Activated B cell treated with CpG ODN at 0.5 μM for 24 hours (primary cell): ENCODE results near the gene IGIP. TPM values are rescaled to one million over a fixed set of nuclear protein-coding genes. Genes with fewer than 3 reads are reported as not detected.

Experiments
- ATAC-seq: fragments of 200-7000 bp; cut with Tn5 transposase; one replicate; pipeline ENCODE4 v1.10.0; 2021; ENCODE audit warnings: low read depth, mild to moderate bottlenecking, moderate library complexity
- CTCF ChIA-PET: fragments of 350-600 bp; sonication (Branson Sonifier 250); formaldehyde crosslinking; loops from one replicate; lab custom pipeline; 2021; ENCODE audit warnings: antibody characterized with exemption; lab: Charles Lee
- POLR2A ChIA-PET: fragments of 350-600 bp; sonication (Branson Sonifier 250); formaldehyde crosslinking; loops from one replicate; lab custom pipeline; 2021; ENCODE audit warnings: antibody characterized with exemption; lab: Charles Lee
- DNase-seq: peaks from one replicate; pipeline ENCODE4 v3.0.0; 2022
- H3K27ac Mint-ChIP-seq: one replicate; pipeline ENCODE4 v1.8.0; 2020; ENCODE audit warnings: mixed read lengths
- H3K27me3 Mint-ChIP-seq: one replicate; pipeline ENCODE4 v1.8.0; 2021; ENCODE audit warnings: mixed read lengths
- H3K36me3 Mint-ChIP-seq: one replicate; pipeline ENCODE4 v1.8.0; 2021; ENCODE audit warnings: low read depth, mixed read lengths
- H3K4me1 Mint-ChIP-seq: one replicate; pipeline ENCODE4 v1.8.0; 2021; ENCODE audit warnings: mixed read lengths
- H3K4me3 Mint-ChIP-seq: one replicate; pipeline ENCODE4 v1.8.0; 2020; ENCODE audit warnings: mild to moderate bottlenecking, mixed read lengths
- H3K9me3 Mint-ChIP-seq: one replicate; pipeline ENCODE4 v1.8.0; 2020; ENCODE audit warnings: mixed read lengths
- intact Hi-C: fragments of 100-400 bp; cut with micrococcal nuclease; formaldehyde crosslinking; loops from one replicate; pipeline ENCODE4 v1.15.1; 2024
- total RNA-seq: library from RNA; stranded (reverse); gene quantifications from 2 replicates; pipeline ENCODE4 v1.2.3, GENCODE V29; 2022
- TF ChIP-seq, protein P1 (sequence below): fragments of 200-600 bp; IDR thresholded peaks from one replicate; pipeline ENCODE4 v1.8.0; 2022; ENCODE audit warnings: antibody characterized with exemption, mild to moderate bottlenecking

IGIP gene
- total RNA-seq, 1 donor from 2014 or later: 4.8 TPM

DNA sequence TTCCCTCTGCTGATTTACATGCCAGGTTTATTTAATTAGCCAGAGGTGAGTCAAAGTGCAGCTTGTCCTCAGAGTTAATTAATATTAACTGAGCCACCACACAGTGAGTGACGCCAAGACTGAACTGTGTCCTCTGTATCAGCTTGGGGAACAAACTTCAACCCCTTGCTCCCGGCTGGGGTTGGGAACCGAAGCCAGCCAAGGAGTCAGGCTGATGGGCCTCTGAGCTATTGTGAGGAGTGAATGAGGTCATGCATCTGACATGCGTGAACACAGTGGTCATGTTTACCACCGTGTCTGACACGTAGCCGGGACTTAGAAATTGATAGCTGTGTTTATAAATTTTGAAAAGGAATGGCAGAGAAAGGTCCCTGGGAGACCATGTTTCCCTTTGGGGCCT, 17.1 kb downstream of the IGIP start:
- H3K4me3 Mint-ChIP-seq: no peak overlapping the region
- intact Hi-C loops: no loop called here
- peaks cover 26% of the 10 kb centered on the region for H3K4me1 Mint-ChIP-seq
- ATAC-seq (no peak), DNase-seq (no peak)
- TF ChIP-seq, protein P1, sequence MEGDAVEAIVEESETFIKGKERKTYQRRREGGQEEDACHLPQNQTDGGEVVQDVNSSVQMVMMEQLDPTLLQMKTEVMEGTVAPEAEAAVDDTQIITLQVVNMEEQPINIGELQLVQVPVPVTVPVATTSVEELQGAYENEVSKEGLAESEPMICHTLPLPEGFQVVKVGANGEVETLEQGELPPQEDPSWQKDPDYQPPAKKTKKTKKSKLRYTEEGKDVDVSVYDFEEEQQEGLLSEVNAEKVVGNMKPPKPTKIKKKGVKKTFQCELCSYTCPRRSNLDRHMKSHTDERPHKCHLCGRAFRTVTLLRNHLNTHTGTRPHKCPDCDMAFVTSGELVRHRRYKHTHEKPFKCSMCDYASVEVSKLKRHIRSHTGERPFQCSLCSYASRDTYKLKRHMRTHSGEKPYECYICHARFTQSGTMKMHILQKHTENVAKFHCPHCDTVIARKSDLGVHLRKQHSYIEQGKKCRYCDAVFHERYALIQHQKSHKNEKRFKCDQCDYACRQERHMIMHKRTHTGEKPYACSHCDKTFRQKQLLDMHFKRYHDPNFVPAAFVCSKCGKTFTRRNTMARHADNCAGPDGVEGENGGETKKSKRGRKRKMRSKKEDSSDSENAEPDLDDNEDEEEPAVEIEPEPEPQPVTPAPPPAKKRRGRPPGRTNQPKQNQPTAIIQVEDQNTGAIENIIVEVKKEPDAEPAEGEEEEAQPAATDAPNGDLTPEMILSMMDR: no peak
- POLR2A ChIA-PET: interaction anchor here (1.5 kb wide), 1 partner anchor 35 kb away, joined by 6 read pairs; no protein-coding TSS in a partner anchor
- no peak overlapping the region for H3K27ac Mint-ChIP-seq
- H3K27me3 Mint-ChIP-seq: peaks cover 19% of the 10 kb centered on the region
- no peaks in the 10 kb centered on the region for H3K36me3 Mint-ChIP-seq
- CTCF ChIA-PET: interaction anchor here (1.1 to 6.5 kb wide), 5 partner anchors 13 to 70 kb away, joined by 4 to 116 read pairs (median 14); partner anchors contain the start of gene PURA
- no peaks in the 10 kb centered on the region for H3K9me3 Mint-ChIP-seq

DNA sequence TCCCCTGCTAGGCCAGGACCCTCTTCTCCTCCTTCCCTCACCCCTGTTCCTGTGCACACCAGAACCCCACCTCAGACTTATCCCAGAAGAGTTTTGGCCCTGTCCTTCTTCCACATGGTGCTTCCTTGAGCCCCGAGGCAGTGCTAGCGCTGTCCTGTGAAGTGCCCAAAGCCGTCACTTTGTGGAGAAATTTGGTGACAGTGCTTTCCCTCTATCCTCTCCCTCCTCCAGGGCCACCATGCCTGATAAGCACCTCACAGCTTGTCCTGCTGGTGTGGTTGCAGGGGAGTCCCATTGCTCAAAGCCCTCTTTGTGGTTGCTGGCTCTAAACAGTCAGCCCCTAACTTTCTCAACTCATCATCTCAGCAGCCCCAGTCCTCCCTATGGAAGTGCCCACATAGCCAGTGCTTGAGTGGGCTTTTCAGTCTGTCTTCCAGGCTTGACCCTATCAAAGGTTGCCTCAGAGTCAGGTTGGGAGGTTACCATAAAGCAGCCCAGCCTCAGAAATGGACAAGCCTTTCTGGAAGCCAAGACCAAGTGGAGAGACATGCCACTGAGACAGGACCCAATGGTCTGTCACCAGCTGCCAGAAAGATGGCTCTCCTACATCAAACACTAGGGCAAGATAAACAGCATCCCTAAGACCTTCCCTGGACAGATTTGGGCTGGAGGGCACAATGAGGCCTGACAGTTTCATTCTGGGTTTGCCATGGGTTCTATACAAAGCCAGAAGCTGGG, 18.0 kb downstream of the IGIP start:
- H3K27ac Mint-ChIP-seq: no peak overlapping the region
- ATAC-seq (no peak), DNase-seq (no peak)
- no peak overlapping the region for H3K4me3 Mint-ChIP-seq
- H3K27me3 Mint-ChIP-seq: peaks cover 21% of the 10 kb centered on the region
- no peaks in the 10 kb centered on the region for H3K9me3 Mint-ChIP-seq
- CTCF ChIA-PET: interaction anchor here (0.6 to 6.5 kb wide), 14 partner anchors 7 to 71 kb away, joined by 3 to 116 read pairs (median 7); partner anchors contain the start of genes CYSTM1 and PURA
- no peaks in the 10 kb centered on the region for H3K36me3 Mint-ChIP-seq
- TF ChIP-seq, protein P1: no peak
- intact Hi-C loops: loop anchor here (1.0 kb wide), 4 partner anchors 14 to 70 kb away; partner anchors contain the start of gene PURA
- POLR2A ChIA-PET: interaction anchor here (0.6 to 1.5 kb wide), 5 partner anchors 30 to 490 kb away, joined by 3 to 7 read pairs (median 5); partner anchors contain the start of gene PURA
- H3K4me1 Mint-ChIP-seq: peaks cover 26% of the 10 kb centered on the region

- Mint-ChIP-seq H3K9me3 (no peaks in the 10 kb centered on the region), H3K27me3 (peaks cover 21% of the 10 kb centered on the region), H3K27ac (no peak overlapping the region), H3K36me3 (no peaks in the 10 kb centered on the region), H3K4me3 (peak overlapping the region; percentile 52), H3K4me1 (peaks cover 26% of the 10 kb centered on the region)
- ChIA-PET CTCF (interaction anchor here (0.7 to 6.5 kb wide), 14 partner anchors 9 to 138 kb away, joined by 3 to 116 read pairs (median 4); partner anchors contain the start of genes CYSTM1, NRG2 and PURA), POLR2A (interaction anchor here (0.7 to 1.8 kb wide), 3 partner anchors 32 to 65 kb away, joined by 8 to 9 read pairs (median 8); no protein-coding TSS in a partner anchor)
- intact Hi-C loops: no loop called here
- TF ChIP-seq, protein P1: no peak
- no peak for DNase-seq
- ATAC-seq: no peak
These were observed 19.5 kb downstream of the IGIP start for GRCh38 chr5:140145256-140145655.

DNA sequence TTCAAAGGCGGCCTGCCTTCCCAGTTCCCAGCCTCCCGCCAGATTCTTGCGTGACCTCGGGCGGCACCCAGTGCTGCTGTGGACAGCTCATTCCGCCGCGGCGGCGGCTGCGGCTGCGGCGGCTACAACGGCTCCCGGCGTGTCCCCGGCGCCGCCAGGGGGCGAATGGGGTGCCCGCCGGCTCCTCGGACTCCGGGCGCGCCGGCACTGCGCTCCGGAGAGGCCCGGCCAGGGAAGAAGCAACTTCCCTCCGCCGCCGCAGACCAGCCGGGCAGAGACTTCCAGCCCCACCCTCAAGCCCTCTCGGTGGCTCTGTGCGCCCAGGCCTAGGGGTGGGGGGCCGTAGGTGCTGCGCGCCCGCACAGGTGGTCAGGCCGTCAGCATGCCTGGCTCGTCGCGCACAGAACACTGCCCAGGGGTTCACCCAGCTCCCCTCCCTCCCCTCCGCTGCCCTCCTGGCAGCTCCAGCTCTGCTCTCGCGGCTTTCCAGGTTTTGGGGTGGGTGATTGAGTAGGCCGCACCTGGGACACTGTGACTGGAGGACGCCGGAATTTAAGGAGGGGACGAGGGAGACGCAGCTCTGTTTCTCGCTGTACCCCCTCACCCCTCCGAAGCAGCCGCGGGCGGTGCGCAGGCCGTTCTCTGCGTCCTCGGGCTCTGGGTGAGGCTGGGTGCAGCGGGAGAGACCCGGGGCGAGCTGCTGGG, 20.2 kb downstream of the IGIP start:
- H3K9me3 Mint-ChIP-seq: no peaks in the 10 kb centered on the region
- DNase-seq (peak; percentile 62), ATAC-seq (peak; percentile 77)
- H3K4me1 Mint-ChIP-seq: peaks cover 26% of the 10 kb centered on the region
- peaks cover 21% of the 10 kb centered on the region for H3K27me3 Mint-ChIP-seq
- H3K27ac Mint-ChIP-seq: no peak overlapping the region
- POLR2A ChIA-PET: interaction anchor here (0.6 to 1.8 kb wide), 4 partner anchors 32 to 1491 kb away, joined by 3 to 9 read pairs (median 6); partner anchors contain the start of genes PURA and RELL2
- intact Hi-C loops: no loop called here
- H3K36me3 Mint-ChIP-seq: no peaks in the 10 kb centered on the region
- TF ChIP-seq, protein P1: peak; percentile 28
- CTCF ChIA-PET: interaction anchor here (0.7 to 6.5 kb wide), 14 partner anchors 8 to 139 kb away, joined by 3 to 116 read pairs (median 4); partner anchors contain the start of genes CYSTM1, NRG2 and PURA
- peak overlapping the region; percentile 52 for H3K4me3 Mint-ChIP-seq
